ENCODE results near the gene NFYA. TPM values are rescaled to one million over a fixed set of nuclear protein-coding genes. Genes with fewer than 3 reads are reported as not detected.

NFYA gene
- total and polyA plus RNA-seq, 2 of the 13 experiments (the other 11 are each of a cell fraction or from before 2014, with no cell fraction given), result 16.0 to 22.9 TPM

- no peak overlapping the region for H3K9ac ChIP-seq (ENCODE audit: insufficient read depth, low read depth, low read length)
- H3K27me3 ChIP-seq (ENCODE audit: control insufficient read depth in 1 of 2, insufficient read depth in 2 of 2, low read length in 2 of 2), result no peaks in the 10 kb centered on the region
- H3K4me1 ChIP-seq (ENCODE audit: insufficient read depth, low read length), result no peaks in the 10 kb centered on the region
- POLR2A ChIA-PET, result interaction anchor here (1.0 kb wide), 1 partner anchor 20 kb away, joined by 3 read pairs; the partner anchor contains the start of genes NFYA and OARD1
- H3K4me3 ChIP-seq (replicated peaks in 1 of 3; ENCODE audit: insufficient read depth in 1 of 3, low read depth in 2 of 3, low read length in 3 of 3), result no peak overlapping the region
- CTCF ChIA-PET (ENCODE audit: low intra/inter-chr PET ratio, low total read pairs), result interaction anchor here (1.3 to 2.2 kb wide), 2 partner anchors 89 to 226 kb away, joined by 4 to 19 read pairs; no protein-coding TSS in a partner anchor
- H3K27ac ChIP-seq (ENCODE audit: extremely low read length, insufficient read depth, low read length), result no peak overlapping the region
- no peaks in the 10 kb centered on the region for H3K9me3 ChIP-seq (ENCODE audit: low read length)
- peaks cover 51 to 86% of the 10 kb centered on the region in 2 experiments for H3K36me3 ChIP-seq (replicated peaks in 1 of 2; ENCODE audit: control insufficient read depth in 1 of 2, insufficient read depth in 2 of 2, low read length in 2 of 2)
- WGBS (ENCODE audit: low lambda C conversion rate), result 100% methylated on average over 4 of the region's 4 CpGs
- H4K20me1 ChIP-seq (ENCODE audit: insufficient read depth, low read length), result no peaks in the 10 kb centered on the region; the same call in 1 of the 2 replicates
- peak; percentile 52 for TF ChIP-seq STAG1 (CRISPR knock-in tag; IDR thresholded peaks at IDR 0.05)
- peak; percentile 46; the same call in 1 of the 2 replicates for TF ChIP-seq CTCF (CRISPR knock-in tag; IDR thresholded peaks at IDR 0.05)
- TF ChIP-seq, protein P1, sequence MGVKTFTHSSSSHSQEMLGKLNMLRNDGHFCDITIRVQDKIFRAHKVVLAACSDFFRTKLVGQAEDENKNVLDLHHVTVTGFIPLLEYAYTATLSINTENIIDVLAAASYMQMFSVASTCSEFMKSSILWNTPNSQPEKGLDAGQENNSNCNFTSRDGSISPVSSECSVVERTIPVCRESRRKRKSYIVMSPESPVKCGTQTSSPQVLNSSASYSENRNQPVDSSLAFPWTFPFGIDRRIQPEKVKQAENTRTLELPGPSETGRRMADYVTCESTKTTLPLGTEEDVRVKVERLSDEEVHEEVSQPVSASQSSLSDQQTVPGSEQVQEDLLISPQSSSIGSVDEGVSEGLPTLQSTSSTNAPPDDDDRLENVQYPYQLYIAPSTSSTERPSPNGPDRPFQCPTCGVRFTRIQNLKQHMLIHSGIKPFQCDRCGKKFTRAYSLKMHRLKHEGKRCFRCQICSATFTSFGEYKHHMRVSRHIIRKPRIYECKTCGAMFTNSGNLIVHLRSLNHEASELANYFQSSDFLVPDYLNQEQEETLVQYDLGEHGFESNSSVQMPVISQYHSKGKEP (CRISPR knock-in tag; IDR thresholded peaks at IDR 0.05), result no peak
- DNase-seq (ENCODE audit: low spot score), result peak; percentile 41
- peak; percentile 47 for FAIRE-seq
- intact Hi-C loops (cut with micrococcal nuclease; ENCODE audit: unreplicated experiment) (loop anchor here (1.0 to 5.0 kb wide), 2 partner anchors 90 to 225 kb away; no protein-coding TSS in a partner anchor), in situ Hi-C loops (cut with HindIII; ENCODE audit: extremely low pct_ligation_motif_present, low pct_unique_long_range_greater_than_20kb) (loop anchor here (5.0 kb wide), 1 partner anchor 90 kb away; no protein-coding TSS in a partner anchor)
- no peaks in the 10 kb centered on the region for H3K79me2 ChIP-seq (ENCODE audit: insufficient read depth, low read length)
- H3K4me2 ChIP-seq (ENCODE audit: low read depth, low read length), result no peak overlapping the region
- H2AFZ ChIP-seq (ENCODE audit: low read length), result no peak overlapping the region
- BruUV-seq (replicated peaks), result no TSS peak
- peak; percentile 56; the same call in 2 of the 3 replicates for ATAC-seq
Measured at GRCh38 chr6:41092421-41093140, 19.8 kb downstream of the NFYA start.
